IPS-18a (cell line): ENCODE data around the gene HMGCLL1.

ENCODE experiments used
- H3K27ac ChIP-seq: one replicate; pipeline ENCODE4 v1.5.1; 2013; ENCODE audit warnings: low read length
- H3K27me3 ChIP-seq: one replicate; pipeline ENCODE4 v1.6.1; 2013; ENCODE audit warnings: mild to moderate bottlenecking, low read length; ENCODE audit not compliant: control insufficient read depth, insufficient read depth
- H3K36me3 ChIP-seq: one replicate; pipeline ENCODE4 v1.6.1; 2013; ENCODE audit warnings: low read depth, low read length; ENCODE audit not compliant: control insufficient read depth
- H3K4me1 ChIP-seq: one replicate; pipeline ENCODE4 v1.6.1; 2013; ENCODE audit warnings: low read depth, low read length; ENCODE audit not compliant: control insufficient read depth
- H3K4me3 ChIP-seq: one replicate; pipeline ENCODE4 v1.5.1; 2013; ENCODE audit warnings: low read length
- H3K9ac ChIP-seq: one replicate; pipeline ENCODE4 v1.6.1; 2013; ENCODE audit warnings: mild to moderate bottlenecking, low read length, moderate library complexity
- H3K9me3 ChIP-seq: one replicate; pipeline ENCODE4 v1.6.1; 2013; ENCODE audit warnings: low read depth, low read length; ENCODE audit not compliant: control insufficient read depth

HMGCLL1 gene

DNA sequence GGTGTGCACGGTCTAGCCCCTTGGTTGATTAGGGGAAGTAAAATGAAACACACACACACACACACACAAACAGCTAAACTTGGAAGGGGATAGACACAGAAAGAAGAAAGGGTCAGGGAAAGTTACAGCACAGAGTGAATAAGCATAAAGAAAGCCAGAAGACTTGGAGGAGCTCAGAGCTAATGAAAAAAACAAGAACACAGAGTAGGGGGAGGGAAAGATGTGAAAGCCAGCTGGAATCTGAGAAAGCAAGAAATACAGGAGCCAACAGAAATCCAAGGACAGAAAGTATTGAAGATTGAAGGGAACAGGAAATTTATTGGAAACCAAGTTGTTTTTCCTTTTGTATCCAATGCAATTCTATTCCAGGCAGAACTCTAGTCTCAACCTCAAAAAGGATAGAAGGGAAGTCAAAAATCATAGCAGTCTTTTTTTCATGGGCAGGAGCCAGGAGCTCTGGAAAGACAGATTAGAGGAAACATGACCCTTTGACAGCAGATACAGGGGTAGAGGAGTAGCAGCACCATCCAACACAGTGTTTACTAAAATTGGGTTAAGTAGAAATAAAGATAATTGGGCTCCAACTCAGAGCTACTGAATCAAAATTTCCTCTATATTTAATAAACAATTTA is 10.1 kb downstream of the HMGCLL1 start:
- Histone ChIP-seq H3K4me3 (no peak overlapping the region), H3K9me3 (peaks cover 3% of the 10 kb centered on the region), H3K27me3 (no peaks in the 10 kb centered on the region), H3K9ac (no peak overlapping the region), H3K27ac (no peak overlapping the region), H3K4me1 (peaks cover 6% of the 10 kb centered on the region), H3K36me3 (no peaks in the 10 kb centered on the region)

DNA sequence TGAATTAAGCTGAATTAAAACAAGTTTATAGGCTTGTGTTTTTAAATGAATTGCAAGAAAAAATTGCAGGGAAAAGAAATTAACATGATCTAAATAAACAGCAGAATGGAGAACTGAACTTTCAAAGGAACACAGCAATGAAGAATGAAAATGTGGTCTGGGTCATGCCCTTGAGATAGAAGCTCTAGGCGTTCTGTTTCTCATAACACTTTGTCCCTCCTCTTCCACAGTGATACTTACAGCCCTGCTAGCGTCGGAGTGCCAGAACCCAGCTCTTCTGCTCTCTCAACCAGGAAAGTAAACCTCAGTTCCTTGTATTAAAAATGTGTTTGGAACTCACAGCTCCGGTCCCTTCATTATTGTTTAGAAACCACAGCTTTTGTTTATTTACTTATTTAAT is 11.4 kb downstream of the HMGCLL1 start:
- Histone ChIP-seq H3K4me3 (no peak overlapping the region), H3K27me3 (no peaks in the 10 kb centered on the region), H3K4me1 (peaks cover 6% of the 10 kb centered on the region), H3K9me3 (no peaks in the 10 kb centered on the region), H3K27ac (no peak overlapping the region), H3K36me3 (no peaks in the 10 kb centered on the region), H3K9ac (no peak overlapping the region)

DNA sequence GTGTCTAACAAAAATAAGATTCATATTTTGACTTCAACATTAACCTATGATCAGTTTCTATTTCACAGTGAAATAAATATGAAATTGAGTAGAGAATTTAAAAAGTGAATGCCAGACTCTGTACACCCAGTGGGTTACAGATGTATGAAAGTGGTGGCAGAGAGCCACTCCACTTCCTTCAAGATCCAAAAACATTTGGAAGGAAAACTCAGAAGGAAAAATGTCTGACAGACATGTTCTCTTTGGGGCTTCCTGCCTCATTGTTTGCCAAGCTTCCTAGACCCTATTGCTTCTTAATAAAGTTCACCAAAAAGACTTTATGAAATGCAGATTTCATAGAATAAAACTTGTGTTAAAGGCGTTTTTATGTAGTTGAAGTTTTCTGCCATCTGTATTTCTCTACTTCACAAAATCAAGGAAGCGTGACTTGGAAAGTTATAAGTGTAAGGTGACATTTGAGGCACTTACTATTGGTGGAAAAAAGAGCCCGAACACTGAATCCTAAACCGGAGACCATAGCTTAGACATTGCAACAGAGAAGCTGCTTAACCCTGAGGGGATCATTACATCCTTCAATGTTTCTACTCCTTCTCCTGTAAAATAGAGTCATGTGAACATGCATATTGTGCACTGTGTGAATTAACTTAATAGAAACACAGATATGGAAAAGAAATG is 12.8 kb downstream of the HMGCLL1 start:
- Histone ChIP-seq H3K4me3 (no peak overlapping the region), H3K27ac (no peak overlapping the region), H3K36me3 (no peaks in the 10 kb centered on the region), H3K27me3 (no peaks in the 10 kb centered on the region), H3K9me3 (no peaks in the 10 kb centered on the region), H3K4me1 (peaks cover 6% of the 10 kb centered on the region), H3K9ac (no peak overlapping the region)

DNA sequence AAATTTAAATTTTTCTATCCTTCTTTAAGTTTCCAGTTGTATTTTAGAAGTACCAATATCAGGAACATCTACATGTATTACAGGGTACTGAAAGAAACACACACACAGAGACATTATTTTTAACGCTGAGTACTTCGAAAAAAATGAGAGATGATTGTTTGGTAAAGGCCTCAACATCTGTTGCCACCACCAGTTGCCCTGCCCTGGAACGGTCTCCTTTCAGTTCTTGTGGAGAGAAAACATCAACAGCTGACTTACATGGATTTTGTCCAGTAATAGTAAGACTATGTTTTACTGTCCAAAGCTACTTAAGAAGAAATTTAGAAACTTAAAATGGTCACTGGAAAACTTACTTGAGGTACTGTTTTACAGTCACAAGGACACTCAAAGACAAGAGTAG is 16.7 kb downstream of the HMGCLL1 start:
- H3K36me3 ChIP-seq, result no peaks in the 10 kb centered on the region
- no peaks in the 10 kb centered on the region for H3K27me3 ChIP-seq
- H3K9me3 ChIP-seq, result no peaks in the 10 kb centered on the region
- H3K4me3 ChIP-seq, result no peak overlapping the region
- H3K27ac ChIP-seq, result no peak overlapping the region
- no peaks in the 10 kb centered on the region for H3K4me1 ChIP-seq
- no peak overlapping the region for H3K9ac ChIP-seq

DNA sequence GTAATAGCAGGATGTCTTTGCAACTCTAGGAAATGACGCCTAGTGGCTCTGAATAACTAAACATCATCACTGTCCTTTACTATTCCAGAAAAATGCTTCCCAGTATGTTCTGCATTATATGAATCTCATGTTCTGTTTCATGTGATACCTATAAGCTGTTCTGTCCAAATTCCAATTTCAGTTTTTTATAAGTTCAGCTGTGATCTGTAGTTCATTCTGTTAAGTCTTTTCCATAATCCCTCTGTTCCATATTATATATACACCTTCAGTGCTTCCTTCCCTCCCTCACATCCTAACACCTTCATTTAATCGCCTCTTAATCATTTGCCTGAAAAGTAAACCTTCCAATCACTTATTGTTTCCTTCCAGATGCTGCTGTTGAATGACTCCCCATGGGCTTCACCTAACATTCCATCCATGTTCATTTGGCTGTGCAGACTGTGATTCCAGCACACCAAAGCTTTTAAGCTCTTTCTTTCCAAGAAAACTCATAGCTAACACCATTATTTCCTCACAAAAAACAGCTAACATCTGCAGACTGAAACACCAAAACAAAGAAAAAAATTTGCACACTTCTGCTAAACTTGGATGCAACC is 18.6 kb downstream of the HMGCLL1 start:
- H3K9ac ChIP-seq, result no peak overlapping the region
- no peaks in the 10 kb centered on the region for H3K4me1 ChIP-seq
- H3K4me3 ChIP-seq, result no peak overlapping the region
- H3K27ac ChIP-seq, result no peak overlapping the region
- no peaks in the 10 kb centered on the region for H3K9me3 ChIP-seq
- H3K36me3 ChIP-seq, result no peaks in the 10 kb centered on the region
- no peaks in the 10 kb centered on the region for H3K27me3 ChIP-seq

DNA sequence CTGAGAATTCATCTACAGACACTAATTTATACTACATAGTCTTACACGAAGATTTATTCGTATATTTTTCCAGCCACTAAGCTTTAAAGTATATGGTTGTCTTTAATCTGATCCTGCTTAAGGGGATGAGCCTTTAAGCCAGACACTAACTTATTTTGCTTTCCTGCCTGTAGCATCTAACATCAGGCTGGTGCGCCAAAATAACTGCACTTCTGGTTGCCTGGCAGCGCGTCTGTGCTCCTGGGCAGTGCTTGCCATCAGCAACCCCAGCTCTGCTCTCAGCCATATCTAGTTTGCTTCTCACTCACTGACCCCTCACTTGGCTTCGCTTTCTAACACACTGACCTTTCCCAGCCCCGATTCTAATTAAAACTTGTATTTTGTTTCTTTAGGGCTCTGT is 21.8 kb downstream of the HMGCLL1 start:
- no peak overlapping the region for H3K9ac ChIP-seq
- no peaks in the 10 kb centered on the region for H3K36me3 ChIP-seq
- no peaks in the 10 kb centered on the region for H3K4me1 ChIP-seq
- no peak overlapping the region for H3K4me3 ChIP-seq
- no peaks in the 10 kb centered on the region for H3K9me3 ChIP-seq
- H3K27me3 ChIP-seq, result no peaks in the 10 kb centered on the region
- no peak overlapping the region for H3K27ac ChIP-seq

DNA sequence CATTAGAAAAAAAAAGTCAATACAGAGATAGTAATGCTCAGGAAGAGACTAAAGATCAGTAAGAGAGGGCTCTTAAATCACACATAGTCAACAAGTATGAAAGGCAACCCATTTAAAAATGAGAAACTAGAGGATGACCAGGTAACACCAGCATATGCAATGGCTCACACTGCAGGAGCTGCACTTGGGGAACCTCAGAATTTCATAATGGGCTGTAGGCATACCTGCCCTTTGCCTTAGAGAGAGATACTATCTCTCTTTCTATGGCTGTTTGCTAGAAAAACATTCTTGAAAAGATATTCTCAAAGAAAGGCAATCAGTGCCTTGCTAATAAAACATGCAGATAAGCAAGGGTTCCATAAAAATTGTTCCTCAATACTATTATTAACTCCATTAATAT is 33.2 kb downstream of the HMGCLL1 start:
- H3K4me1 ChIP-seq, result no peaks in the 10 kb centered on the region
- H3K4me3 ChIP-seq, result no peak overlapping the region
- H3K27me3 ChIP-seq, result no peaks in the 10 kb centered on the region
- no peaks in the 10 kb centered on the region for H3K36me3 ChIP-seq
- no peaks in the 10 kb centered on the region for H3K9me3 ChIP-seq
- no peak overlapping the region for H3K27ac ChIP-seq
- H3K9ac ChIP-seq, result no peak overlapping the region

DNA sequence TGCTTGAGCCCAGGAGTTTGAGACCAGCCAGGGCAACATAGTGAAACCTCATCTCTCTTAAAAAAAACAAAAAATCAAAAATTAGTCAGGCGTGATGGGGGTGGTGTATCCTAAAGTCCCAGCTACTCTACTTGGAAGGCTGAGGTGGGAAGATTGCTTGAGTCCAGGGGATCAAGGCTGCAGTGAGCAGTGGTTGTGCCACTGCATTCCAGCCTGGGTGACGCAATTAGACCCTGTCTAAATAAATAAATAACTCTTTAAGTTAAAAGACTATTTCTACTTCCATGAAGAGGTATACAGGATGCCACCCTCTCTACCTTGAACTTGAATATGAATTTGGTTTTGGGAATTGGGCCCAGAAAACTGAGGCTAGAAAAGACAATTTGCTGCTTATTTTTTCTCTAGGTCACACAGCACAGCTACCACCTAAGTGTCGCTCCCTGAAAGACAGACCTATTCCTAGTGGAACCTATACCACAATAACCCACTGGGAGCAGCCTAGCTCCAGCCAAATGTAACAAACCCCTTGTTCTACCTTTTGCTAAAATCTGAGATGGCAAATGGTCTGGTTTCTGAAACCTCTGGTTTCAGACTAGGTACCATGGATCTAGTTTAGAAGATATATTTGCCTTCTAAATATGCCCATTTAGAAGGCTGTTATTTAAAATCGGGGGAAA is 35.2 kb downstream of the HMGCLL1 start:
- no peak overlapping the region for H3K27ac ChIP-seq
- no peaks in the 10 kb centered on the region for H3K9me3 ChIP-seq
- H3K4me3 ChIP-seq, result no peak overlapping the region
- no peaks in the 10 kb centered on the region for H3K36me3 ChIP-seq
- no peaks in the 10 kb centered on the region for H3K27me3 ChIP-seq
- H3K9ac ChIP-seq, result no peak overlapping the region
- H3K4me1 ChIP-seq, result no peaks in the 10 kb centered on the region

DNA sequence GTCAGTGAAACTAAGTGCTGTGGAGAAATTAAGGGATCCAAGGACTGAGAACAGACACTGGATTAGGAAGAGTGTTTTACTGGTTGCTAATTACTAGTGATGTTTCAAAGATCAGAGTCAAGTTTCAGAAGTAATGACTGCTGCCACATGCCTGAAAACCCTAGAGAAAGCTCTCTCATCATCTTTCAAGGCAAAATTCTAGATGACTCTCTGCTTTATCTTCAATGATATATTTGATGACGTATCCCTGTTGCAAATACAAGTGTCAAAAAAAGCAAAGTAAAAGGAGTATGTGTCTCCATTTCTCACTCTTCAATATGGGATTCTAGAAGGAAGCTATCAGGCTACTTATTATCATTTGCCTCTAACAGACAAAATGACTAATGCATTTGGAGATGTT is 38.0 kb downstream of the HMGCLL1 start:
- Histone ChIP-seq H3K36me3 (no peaks in the 10 kb centered on the region), H3K4me1 (no peaks in the 10 kb centered on the region), H3K4me3 (no peak overlapping the region), H3K9ac (no peak overlapping the region), H3K9me3 (no peaks in the 10 kb centered on the region), H3K27me3 (no peaks in the 10 kb centered on the region), H3K27ac (no peak overlapping the region)

DNA sequence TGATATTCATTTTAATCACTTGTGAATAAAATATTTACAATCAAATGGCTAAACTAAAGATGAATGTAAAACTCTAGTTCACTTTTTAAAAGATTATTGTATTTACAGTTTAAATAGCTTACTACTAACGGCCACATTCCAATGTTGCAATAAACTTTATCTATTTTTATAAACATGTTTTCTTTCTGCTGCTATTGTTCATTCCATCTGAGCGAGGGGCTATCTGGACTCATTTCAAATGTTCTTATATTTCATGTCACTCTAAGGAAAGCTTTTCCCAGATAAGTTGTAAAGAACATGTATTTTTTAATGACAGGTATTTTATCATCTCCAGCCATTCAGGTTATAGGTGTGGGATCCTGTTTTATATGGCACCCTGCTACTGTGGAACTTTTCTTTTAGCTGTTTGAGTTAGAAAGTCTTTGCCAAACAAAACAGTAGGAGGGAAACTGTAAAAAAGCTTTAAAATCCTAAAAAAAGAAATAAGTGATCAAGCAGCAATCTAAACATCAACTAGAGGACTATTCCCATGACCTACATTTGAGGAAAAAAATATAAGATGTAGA is 42.5 kb downstream of the HMGCLL1 start:
- no peaks in the 10 kb centered on the region for H3K27me3 ChIP-seq

DNA sequence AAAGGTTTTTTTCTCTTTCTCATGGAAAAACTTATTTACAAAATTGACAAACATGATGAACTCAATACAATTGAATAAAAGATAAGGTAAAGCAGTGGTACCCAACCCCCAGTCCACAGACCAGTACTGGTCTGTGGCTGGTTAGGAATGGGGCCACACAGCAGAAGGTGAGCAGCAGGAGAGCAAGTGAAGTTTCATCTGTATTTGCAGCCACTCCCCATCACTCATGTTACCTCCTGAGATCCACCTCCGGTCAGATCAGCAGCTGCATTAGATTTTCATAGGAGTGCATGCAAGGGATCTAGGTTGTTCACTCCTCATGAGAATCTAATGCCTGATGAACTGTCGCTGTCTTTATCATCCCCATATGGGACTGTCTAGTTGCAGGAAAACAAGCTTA is 47.5 kb downstream of the HMGCLL1 start:
- Histone ChIP-seq H3K4me1 (no peaks in the 10 kb centered on the region), H3K36me3 (no peaks in the 10 kb centered on the region), H3K4me3 (no peak overlapping the region), H3K9me3 (no peaks in the 10 kb centered on the region), H3K27me3 (no peaks in the 10 kb centered on the region), H3K27ac (no peak overlapping the region), H3K9ac (no peak overlapping the region)

More for the DNA sequence above, 42.5 kb downstream of the HMGCLL1 start:
- Histone ChIP-seq H3K4me1 (no peaks in the 10 kb centered on the region), H3K9ac (no peak overlapping the region), H3K27ac (no peak overlapping the region), H3K36me3 (no peaks in the 10 kb centered on the region), H3K9me3 (no peaks in the 10 kb centered on the region), H3K4me3 (no peak overlapping the region)
